ENCODE results near the gene SSTR5.

The SSTR5 gene

GRCh38 chr16:1101573-1102332, 29.2 kb downstream of the SSTR5 start:
- Mint-ChIP-seq H3K27ac (no peak overlapping the region), H3K27me3 (ENCODE audit: low read depth) (no peaks in the 10 kb centered on the region), H3K9me3 (no peaks in the 10 kb centered on the region), H3K36me3 (ENCODE audit: low read depth) (no peaks in the 10 kb centered on the region), H3K4me1 (ENCODE audit: low read depth) (no peaks in the 10 kb centered on the region), H3K4me3 (no peak overlapping the region)

- Mint-ChIP-seq H3K4me1 (ENCODE audit: low read depth) (no peaks in the 10 kb centered on the region), H3K27me3 (ENCODE audit: low read depth) (no peaks in the 10 kb centered on the region), H3K36me3 (ENCODE audit: low read depth) (no peaks in the 10 kb centered on the region), H3K4me3 (no peak overlapping the region), H3K27ac (no peak overlapping the region), H3K9me3 (no peaks in the 10 kb centered on the region)
Measured at GRCh38 chr16:1102333-1102700, 29.8 kb downstream of the SSTR5 start.

- Mint-ChIP-seq H3K9me3 (no peaks in the 10 kb centered on the region), H3K4me1 (ENCODE audit: low read depth) (no peaks in the 10 kb centered on the region), H3K27ac (no peak overlapping the region), H3K36me3 (ENCODE audit: low read depth) (no peaks in the 10 kb centered on the region), H3K27me3 (ENCODE audit: low read depth) (no peaks in the 10 kb centered on the region), H3K4me3 (no peak overlapping the region)
Measured at GRCh38 chr16:1102921-1103635, 30.5 kb downstream of the SSTR5 start.

- H3K27ac Mint-ChIP-seq = no peak overlapping the region
- no peaks in the 10 kb centered on the region for H3K36me3 Mint-ChIP-seq (ENCODE audit: low read depth)
- H3K4me1 Mint-ChIP-seq (ENCODE audit: low read depth) = no peaks in the 10 kb centered on the region
Measured at GRCh38 chr16:1103636-1103980, 31.1 kb downstream of the SSTR5 start.

GRCh38 chr16:1105888-1106620, 33.5 kb downstream of the SSTR5 start:
- H3K4me3 Mint-ChIP-seq = no peak overlapping the region
- no peaks in the 10 kb centered on the region for H3K4me1 Mint-ChIP-seq (ENCODE audit: low read depth)
- no peaks in the 10 kb centered on the region for H3K27me3 Mint-ChIP-seq (ENCODE audit: low read depth)
- no peaks in the 10 kb centered on the region for H3K36me3 Mint-ChIP-seq (ENCODE audit: low read depth)
- no peak overlapping the region for H3K27ac Mint-ChIP-seq
- no peaks in the 10 kb centered on the region for H3K9me3 Mint-ChIP-seq

More at GRCh38 chr16:1103636-1103980, 31.1 kb downstream of the SSTR5 start:
- H3K4me3 Mint-ChIP-seq = no peak overlapping the region
- no peaks in the 10 kb centered on the region for H3K27me3 Mint-ChIP-seq (ENCODE audit: low read depth)
- H3K9me3 Mint-ChIP-seq = no peaks in the 10 kb centered on the region

- H3K27ac Mint-ChIP-seq = no peak overlapping the region
- no peaks in the 10 kb centered on the region for H3K27me3 Mint-ChIP-seq (ENCODE audit: low read depth)
- H3K4me3 Mint-ChIP-seq = no peak overlapping the region
- H3K9me3 Mint-ChIP-seq = no peaks in the 10 kb centered on the region
- no peaks in the 10 kb centered on the region for H3K36me3 Mint-ChIP-seq (ENCODE audit: low read depth)
- no peaks in the 10 kb centered on the region for H3K4me1 Mint-ChIP-seq (ENCODE audit: low read depth)
Measured at GRCh38 chr16:1106659-1107058, 34.1 kb downstream of the SSTR5 start.

- Mint-ChIP-seq H3K27me3 (ENCODE audit: low read depth) (no peaks in the 10 kb centered on the region), H3K9me3 (no peaks in the 10 kb centered on the region), H3K27ac (no peak overlapping the region), H3K4me3 (no peak overlapping the region), H3K36me3 (ENCODE audit: low read depth) (no peaks in the 10 kb centered on the region), H3K4me1 (ENCODE audit: low read depth) (no peaks in the 10 kb centered on the region)
Measured at GRCh38 chr16:1107141-1107540, 34.6 kb downstream of the SSTR5 start.

GRCh38 chr16:1107731-1108130, 35.2 kb downstream of the SSTR5 start:
- Mint-ChIP-seq H3K9me3 (no peaks in the 10 kb centered on the region), H3K27ac (no peak overlapping the region), H3K4me3 (no peak overlapping the region), H3K4me1 (ENCODE audit: low read depth) (no peaks in the 10 kb centered on the region), H3K27me3 (ENCODE audit: low read depth) (no peaks in the 10 kb centered on the region), H3K36me3 (ENCODE audit: low read depth) (no peaks in the 10 kb centered on the region)

- Mint-ChIP-seq H3K9me3 (no peaks in the 10 kb centered on the region), H3K27ac (no peak overlapping the region), H3K4me1 (ENCODE audit: low read depth) (no peaks in the 10 kb centered on the region), H3K27me3 (ENCODE audit: low read depth) (no peaks in the 10 kb centered on the region), H3K4me3 (no peak overlapping the region), H3K36me3 (ENCODE audit: low read depth) (no peaks in the 10 kb centered on the region)
Measured at GRCh38 chr16:1108299-1109252, 36.0 kb downstream of the SSTR5 start.

- Mint-ChIP-seq H3K27ac (peak overlapping the region; percentile 74), H3K27me3 (ENCODE audit: low read depth) (no peaks in the 10 kb centered on the region), H3K4me1 (ENCODE audit: low read depth) (no peaks in the 10 kb centered on the region), H3K4me3 (no peak overlapping the region), H3K9me3 (no peaks in the 10 kb centered on the region), H3K36me3 (ENCODE audit: low read depth) (no peaks in the 10 kb centered on the region)
Measured at GRCh38 chr16:1109648-1110047, 37.1 kb downstream of the SSTR5 start.

GRCh38 chr16:1112506-1113184, 40.1 kb downstream of the SSTR5 start:
- H3K9me3 Mint-ChIP-seq = no peaks in the 10 kb centered on the region
- no peaks in the 10 kb centered on the region for H3K36me3 Mint-ChIP-seq (ENCODE audit: low read depth)
- no peak overlapping the region for H3K4me3 Mint-ChIP-seq
- H3K27ac Mint-ChIP-seq = no peak overlapping the region
- no peaks in the 10 kb centered on the region for H3K4me1 Mint-ChIP-seq (ENCODE audit: low read depth)
- H3K27me3 Mint-ChIP-seq (ENCODE audit: low read depth) = no peaks in the 10 kb centered on the region

- H3K27ac Mint-ChIP-seq = no peak overlapping the region
- no peaks in the 10 kb centered on the region for H3K27me3 Mint-ChIP-seq (ENCODE audit: low read depth)
- no peaks in the 10 kb centered on the region for H3K36me3 Mint-ChIP-seq (ENCODE audit: low read depth)
- H3K4me3 Mint-ChIP-seq = no peak overlapping the region
- no peaks in the 10 kb centered on the region for H3K4me1 Mint-ChIP-seq (ENCODE audit: low read depth)
- no peaks in the 10 kb centered on the region for H3K9me3 Mint-ChIP-seq
Measured at GRCh38 chr16:1113489-1113888, 40.9 kb downstream of the SSTR5 start.

GRCh38 chr16:1113889-1114526, 41.5 kb downstream of the SSTR5 start:
- Mint-ChIP-seq H3K27me3 (ENCODE audit: low read depth) (no peaks in the 10 kb centered on the region), H3K27ac (no peak overlapping the region), H3K4me3 (no peak overlapping the region), H3K36me3 (ENCODE audit: low read depth) (no peaks in the 10 kb centered on the region), H3K9me3 (no peaks in the 10 kb centered on the region), H3K4me1 (ENCODE audit: low read depth) (no peaks in the 10 kb centered on the region)

Measured in T-helper 1 cell treated with Interleukin-12 subunit alpha and Interleukin-12 subunit beta and Interleukin-4 antibody, amounts not matched to agents 30 μg/mL and 1 μg/mL, for 36 hours (primary cell).